ENCODE results near the gene PLK5. TPM values are rescaled to one million over a fixed set of nuclear protein-coding genes. Genes with fewer than 3 reads are reported as not detected.
"Not testable (repeated sequence)": the region's sequence is repeated elsewhere in the genome, so short reads cannot be mapped to it uniquely, and the experiment has no call there.

PLK5 gene
- not detected for total RNA-seq

DNA sequence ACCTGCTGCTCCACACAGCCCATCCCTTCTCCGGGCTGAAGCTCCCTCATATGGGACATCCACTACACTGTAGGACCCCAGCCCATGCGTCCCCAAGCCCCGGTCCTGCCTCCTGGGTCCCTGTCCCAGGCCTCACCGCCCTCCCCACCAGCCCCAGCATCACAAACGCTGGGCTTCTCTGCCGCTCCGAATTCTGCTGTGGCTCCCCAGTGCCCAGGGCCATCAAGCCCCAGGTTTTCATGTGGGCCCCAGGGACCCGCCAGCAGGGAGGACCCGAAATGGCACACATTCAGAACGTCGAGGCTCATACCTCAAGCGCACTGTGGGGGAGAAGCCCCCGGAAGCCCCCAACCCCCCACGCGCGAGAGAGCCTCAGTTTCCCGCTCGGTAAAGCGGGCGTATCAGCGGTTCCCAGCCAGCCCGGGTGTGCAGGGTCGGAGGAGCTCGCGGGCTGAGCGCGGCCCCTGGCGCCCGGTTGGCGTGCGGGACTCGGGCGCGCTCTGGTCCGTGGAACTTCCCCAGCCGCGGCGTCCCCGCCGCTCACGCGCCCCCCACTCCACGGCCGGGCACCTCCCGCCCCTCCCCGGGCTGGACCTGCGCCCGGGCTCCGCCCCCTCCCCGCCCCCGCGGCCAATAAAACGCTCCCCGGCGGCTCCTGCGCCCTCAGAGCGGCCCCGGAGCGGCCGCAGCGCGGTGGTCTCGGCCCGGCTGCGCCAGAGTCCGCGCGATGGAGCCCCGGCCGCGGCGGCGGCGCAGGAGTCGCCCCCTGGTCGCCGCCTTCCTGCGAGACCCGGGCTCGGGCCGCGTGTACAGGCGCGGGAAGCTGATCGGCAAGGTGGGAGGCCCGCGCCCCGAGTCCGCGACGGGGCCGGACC is at the start of gene PLK5:
TSS of gene PLK5 (plus strand) at position 666 of the 875 bp plus-strand sequence. CDS start 2,920 bp downstream, outside the sequence.
- no peaks in the 10 kb centered on the region for H3K36me3 ChIP-seq
- H3K27me3 ChIP-seq: peaks cover 42% of the 10 kb centered on the region
- H3K9me3 ChIP-seq: no peaks in the 10 kb centered on the region
- H3K4me1 ChIP-seq: no peaks in the 10 kb centered on the region
- H3K9ac ChIP-seq (ENCODE audit: low read depth in 2 of 2, low read length in 2 of 2): no peak within 1 kb of the TSS
- TF ChIP-seq, protein P1, sequence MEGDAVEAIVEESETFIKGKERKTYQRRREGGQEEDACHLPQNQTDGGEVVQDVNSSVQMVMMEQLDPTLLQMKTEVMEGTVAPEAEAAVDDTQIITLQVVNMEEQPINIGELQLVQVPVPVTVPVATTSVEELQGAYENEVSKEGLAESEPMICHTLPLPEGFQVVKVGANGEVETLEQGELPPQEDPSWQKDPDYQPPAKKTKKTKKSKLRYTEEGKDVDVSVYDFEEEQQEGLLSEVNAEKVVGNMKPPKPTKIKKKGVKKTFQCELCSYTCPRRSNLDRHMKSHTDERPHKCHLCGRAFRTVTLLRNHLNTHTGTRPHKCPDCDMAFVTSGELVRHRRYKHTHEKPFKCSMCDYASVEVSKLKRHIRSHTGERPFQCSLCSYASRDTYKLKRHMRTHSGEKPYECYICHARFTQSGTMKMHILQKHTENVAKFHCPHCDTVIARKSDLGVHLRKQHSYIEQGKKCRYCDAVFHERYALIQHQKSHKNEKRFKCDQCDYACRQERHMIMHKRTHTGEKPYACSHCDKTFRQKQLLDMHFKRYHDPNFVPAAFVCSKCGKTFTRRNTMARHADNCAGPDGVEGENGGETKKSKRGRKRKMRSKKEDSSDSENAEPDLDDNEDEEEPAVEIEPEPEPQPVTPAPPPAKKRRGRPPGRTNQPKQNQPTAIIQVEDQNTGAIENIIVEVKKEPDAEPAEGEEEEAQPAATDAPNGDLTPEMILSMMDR (IDR thresholded peaks at IDR 0.05): no peak
- no peak for DNase-seq
- intact Hi-C loops (cut with DNase I): no loop called here
- H3K4me3 ChIP-seq: no peak within 1 kb of the TSS
- H3K27ac ChIP-seq: no peak within 1 kb of the TSS

- DNase-seq: no peak
- TF ChIP-seq, protein P1 (IDR thresholded peaks at IDR 0.05): no peak
- Histone ChIP-seq H3K36me3 (no peaks in the 10 kb centered on the region), H3K27me3 (peaks cover 36% of the 10 kb centered on the region), H3K9me3 (no peaks in the 10 kb centered on the region), H3K27ac (no peak overlapping the region), H3K9ac (ENCODE audit: low read depth in 2 of 2, low read length in 2 of 2) (no peak overlapping the region), H3K4me1 (peaks cover 25% of the 10 kb centered on the region), H3K4me3 (no peak overlapping the region)
- intact Hi-C loops (cut with DNase I): no loop called here
Measured at GRCh38 chr19:1474765-1475351, 49.0 kb upstream of the PLK5 start.

GRCh38 chr19:1475751-1476437 is 48.0 kb upstream of the PLK5 start:
- H3K27me3 ChIP-seq: peaks cover 25% of the 10 kb centered on the region
- TF ChIP-seq, protein P1 (IDR thresholded peaks at IDR 0.05): no peak
- no peak for DNase-seq
- H3K9ac ChIP-seq (ENCODE audit: low read depth in 2 of 2, low read length in 2 of 2): no peak overlapping the region
- H3K27ac ChIP-seq: no peak overlapping the region
- H3K9me3 ChIP-seq: no peaks in the 10 kb centered on the region
- H3K36me3 ChIP-seq: no peaks in the 10 kb centered on the region
- intact Hi-C loops (cut with DNase I): no loop called here
- peaks cover 14% of the 10 kb centered on the region for H3K4me1 ChIP-seq
- H3K4me3 ChIP-seq: no peak overlapping the region

DNA sequence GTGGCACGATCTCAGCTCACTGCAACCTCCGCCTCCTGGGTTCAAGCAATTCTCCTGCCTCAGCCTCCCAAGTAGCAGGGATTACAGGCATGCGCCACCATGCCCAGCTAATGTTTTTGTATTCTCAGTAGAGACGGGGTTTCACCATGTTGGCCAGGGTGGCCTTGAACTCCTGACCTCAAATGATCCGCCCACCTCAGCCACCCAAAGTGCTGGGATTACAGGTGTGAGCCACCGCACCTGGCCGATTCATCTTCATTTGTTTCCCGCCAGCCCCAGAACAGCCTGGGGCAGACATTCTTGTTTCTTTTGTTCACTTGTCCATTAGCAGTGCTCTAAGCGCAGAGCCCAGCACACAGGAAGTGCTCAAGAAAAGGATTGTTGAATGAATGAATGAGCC is 46.8 kb upstream of the PLK5 start:
- DNase-seq; H3K4me1 ChIP-seq; H3K36me3 ChIP-seq; H3K9ac ChIP-seq (ENCODE audit: low read depth in 2 of 2, low read length in 2 of 2); H3K9me3 ChIP-seq; H3K4me3 ChIP-seq; intact Hi-C loops (cut with DNase I); H3K27ac ChIP-seq: not testable (repeated sequence)
- peaks cover 14% of the 10 kb centered on the region for H3K27me3 ChIP-seq

GRCh38 chr19:1478934-1479707 is 44.8 kb upstream of the PLK5 start, which contains the start of gene C19orf25:
C19orf25 (minus strand) TSS chr19:1479215; CDS start chr19:1478903, 312 bp downstream.
- Histone ChIP-seq H3K4me3 (peak within 1 kb of the TSS; percentile 98), H3K9ac (ENCODE audit: low read depth in 2 of 2, low read length in 2 of 2) (peak within 1 kb of the TSS; percentile 62 to 86), H3K27me3 (no peaks in the 10 kb centered on the region), H3K9me3 (no peaks in the 10 kb centered on the region), H3K4me1 (peaks cover 6% of the 10 kb centered on the region), H3K27ac (peak within 1 kb of the TSS; percentile 83), H3K36me3 (no peaks in the 10 kb centered on the region)
- peak; percentile 97 for DNase-seq
- TF ChIP-seq, protein P1 (IDR thresholded peaks at IDR 0.05): no peak
- intact Hi-C loops (cut with DNase I): no loop called here
